Measurements from ENCODE around the gene E2F4. TPM values are rescaled to one million over a fixed set of nuclear protein-coding genes. Genes with fewer than 3 reads are reported as not detected.

Gene E2F4
- total and polyA plus RNA-seq, 2 of the 8 experiments (the other 6 are each of a cell fraction or from before 2014, with no cell fraction given) = 79.9 to 157 TPM

DNA sequence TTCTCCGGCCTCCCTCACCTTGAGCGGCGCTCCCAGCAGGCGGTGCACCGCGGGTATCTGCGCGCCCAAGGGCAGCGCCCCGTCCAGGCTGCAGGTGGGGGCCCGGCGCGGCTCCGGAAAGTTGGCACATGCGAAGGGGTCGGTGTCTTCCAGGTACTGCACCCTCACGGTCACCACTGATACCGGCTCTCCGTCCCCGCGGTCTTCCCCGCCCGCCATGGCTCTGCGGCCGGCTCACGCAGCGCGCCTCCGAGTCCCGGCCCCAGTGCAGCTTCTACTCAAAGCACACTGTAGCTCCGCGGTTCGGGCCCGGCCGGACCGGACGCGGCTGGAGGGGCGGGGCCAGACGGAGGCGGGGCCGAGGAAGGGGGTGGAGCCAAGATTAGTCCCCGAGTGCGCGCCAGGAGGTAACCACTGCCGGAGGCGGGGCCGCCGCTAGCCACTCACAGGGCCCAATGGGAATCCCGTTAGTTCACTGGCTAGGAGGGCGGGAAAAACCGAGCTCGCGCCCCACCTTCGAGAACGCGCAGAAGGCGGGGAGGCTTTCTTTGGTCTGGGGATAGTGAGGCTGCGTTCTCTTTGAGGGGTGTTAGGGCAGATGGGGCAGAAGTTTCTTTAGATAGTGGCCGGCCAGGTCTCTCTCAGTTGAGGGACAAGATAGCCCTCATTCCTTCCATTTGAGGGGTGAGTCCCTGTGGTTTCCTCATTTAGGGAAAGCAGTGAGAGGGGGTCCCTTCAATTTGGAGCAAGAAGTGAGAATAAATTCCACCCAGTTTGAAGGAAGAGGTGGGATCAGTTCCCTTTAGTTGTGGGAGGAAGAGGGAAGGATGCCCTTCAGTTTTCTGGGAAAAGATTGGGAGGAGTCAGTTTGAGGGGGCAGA lies 55.5 kb downstream of the E2F4 start, which contains the start of gene FHOD1:
TSS of gene FHOD1 (minus strand) at position 290 of the 881 bp plus-strand sequence. CDS start at position 219, 71 bp downstream.
- Histone ChIP-seq H3K4me1 (replicated peaks in 1 of 4; ENCODE audit: control insufficient read depth in 3 of 4, insufficient read depth in 4 of 4, low read length in 3 of 4) (peaks cover 9 to 30% (median 13%) of the 10 kb centered on the region in 4 experiments), H4K8ac (ENCODE audit: extremely low read depth, insufficient read depth, low read length) (peak within 1 kb of the TSS; percentile 87), H4K20me1 (replicated peaks in 1 of 2; ENCODE audit: control insufficient read depth in 1 of 2, insufficient read depth in 2 of 2, low read length in 2 of 2) (peaks cover 0 to under 1% of the 10 kb centered on the region in 2 experiments), H3K27ac (ENCODE audit: low read depth, low read length) (peak within 1 kb of the TSS; percentile 85), H3K23ac (ENCODE audit: insufficient read length) (no peak within 1 kb of the TSS), H3K23me2 (ENCODE audit: low read depth, low read length) (peaks cover 12% of the 10 kb centered on the region; the same call in 1 of the 2 replicates), H3K56ac (replicated peaks; ENCODE audit: insufficient read length, low read depth, low read length) (peak within 1 kb of the TSS; percentile 77), H4K91ac (replicated peaks; ENCODE audit: insufficient read length, low read length) (peak within 1 kb of the TSS; percentile 57), H3K36me3 (ENCODE audit: control insufficient read depth in 2 of 4, insufficient read depth in 4 of 4, low read length in 3 of 4) (no peaks in the 10 kb centered on the region), H3K9me3 (ENCODE audit: insufficient read depth in 2 of 2, low read depth in 1 of 2, low read length in 1 of 2) (no peaks in the 10 kb centered on the region), H2AFZ (ENCODE audit: low read length) (no peak within 1 kb of the TSS), H3K4me2 (ENCODE audit: insufficient read depth in 1 of 2, low read depth in 2 of 2, low read length in 2 of 2) (peak within 1 kb of the TSS; percentile 92 to 95), H3K79me2 (ENCODE audit: control insufficient read depth in 1 of 2, insufficient read depth in 2 of 2, low read length in 2 of 2) (peaks cover 0 to 21% of the 10 kb centered on the region in 2 experiments; a peak in 2 of 4 replicates), H2BK12ac (ENCODE audit: low read depth, low read length) (0 out of 2 replicates have a peak within 1 kb of the TSS, but pooled peaks have one; percentile 52), H2BK15ac (ENCODE audit: low read length) (0 out of 2 replicates have a peak within 1 kb of the TSS, but pooled peaks have one; percentile 0), H3K4me3 (ENCODE audit: extremely low read depth in 1 of 4, insufficient read depth in 2 of 4, low read depth in 3 of 4, low read length in 4 of 4) (peak within 1 kb of the TSS; percentile 67 to 87 (median 70)), H4K5ac (ENCODE audit: insufficient read length, low read depth, low read length) (peak within 1 kb of the TSS; percentile 2), H3K4ac (replicated peaks; ENCODE audit: insufficient read length, low read depth, low read length) (peak within 1 kb of the TSS; percentile 62), H3K27me3 (replicated peaks in 1 of 4; ENCODE audit: control insufficient read depth in 3 of 4, extremely low read depth in 1 of 4, insufficient read depth in 3 of 4, low read length in 3 of 4) (peaks cover 0 to 21% (median 13%) of the 10 kb centered on the region in 4 experiments; a peak in 5 of 7 replicates), H2BK120ac (replicated peaks; ENCODE audit: low read depth, low read length) (no peak within 1 kb of the TSS), H2AK5ac (ENCODE audit: low read depth, low read length) (no peak within 1 kb of the TSS), H3K14ac (ENCODE audit: insufficient read length) (no peak within 1 kb of the TSS), H2BK5ac (ENCODE audit: low read depth, low read length) (peak within 1 kb of the TSS; percentile 96; the same call in 1 of the 2 replicates), H3K79me1 (ENCODE audit: low read depth, low read length) (peaks cover 8% of the 10 kb centered on the region), H3K9ac (replicated peaks in 1 of 4; ENCODE audit: extremely low read depth in 1 of 4, low read depth in 3 of 4, low read length in 3 of 4) (peak within 1 kb of the TSS; percentile 47 to 74 (median 66); a peak in 6 of 7 replicates), H3K18ac (ENCODE audit: extremely low read depth, low read length) (peak within 1 kb of the TSS; percentile 90), H2BK20ac (ENCODE audit: low read length) (no peak within 1 kb of the TSS)
- DNase-seq (ENCODE audit: low read depth in 1 of 2, low spot score in 2 of 2) = peak; percentile 84 to 100
- ChIA-PET POLR2A (ENCODE audit: partially characterized antibody) (interaction anchor here (0.6 to 6.8 kb wide), 21 partner anchors 11 to 96 kb away, joined by 3 to 111 read pairs (median 4); partner anchors contain the start of genes ELMO3 and TMEM208), CTCF (ENCODE audit: partially characterized antibody) (interaction anchor here (0.8 to 4.4 kb wide), 18 partner anchors 9 to 198 kb away, joined by 3 to 33 read pairs (median 4); partner anchors contain the start of genes B3GNT9, KCTD19 and LRRC36)
- no peak for FAIRE-seq
- 2% methylated on average over 37 of the region's 60 CpGs; no CpG with 5 or more reads in 1 of the 2 experiments for WGBS, 2 experiments (ENCODE audit: extremely low coverage in 1 of 2, insufficient coverage in 1 of 2, insufficient read length in 1 of 2, insufficient replicate concordance in 2 of 2, low coverage in 1 of 2, low lambda C conversion rate in 2 of 2, missing lambda C conversion rate in 1 of 2)
- TF ChIP-seq CHD2 (IDR thresholded peaks at IDR 0.05; ENCODE audit: low read length) (peak; percentile 74), EGR1 (IDR thresholded peaks at IDR 0.05; ENCODE audit: borderline replicate concordance, low read depth, low read length) (no peak), EZH2 (IDR thresholded peaks at IDR 0.05; ENCODE audit: low read depth, low read length, severe bottlenecking) (no peak), TCF12 (IDR thresholded peaks at IDR 0.05; ENCODE audit: low read depth, low read length) (no peak), BACH1 (IDR thresholded peaks at IDR 0.05; ENCODE audit: low read length) (no peak), NRF1 (IDR thresholded peaks at IDR 0.05; ENCODE audit: low read depth, low read length) (no peak), KDM4A (IDR thresholded peaks at IDR 0.05; ENCODE audit: low read depth, low read length, severe bottlenecking) (peak; percentile 63), HDAC6 (IDR thresholded peaks at IDR 0.05; ENCODE audit: low read depth, low read length) (no peak), KDM5A (IDR thresholded peaks at IDR 0.05; ENCODE audit: low read length) (no peak), HDAC2 (IDR thresholded peaks at IDR 0.05; ENCODE audit: borderline replicate concordance in 1 of 2, low read depth in 2 of 2, low read length in 2 of 2) (no peak; a peak in 1 of 4 replicates), TAF1 (IDR thresholded peaks at IDR 0.05; ENCODE audit: low read depth, low read length) (peak; percentile 67)
